HEK293T (cell line): ENCODE results near the gene TSG101.

Source experiments
- BHLHE40 ChIP-seq: fragments of 450-650 bp; IDR thresholded peaks from 2 replicates; pipeline ENCODE4 v1.6.1; 2016; ENCODE audit warnings: mild to moderate bottlenecking, moderate library complexity, borderline replicate concordance
- FOXK2 ChIP-seq: fragments of 450-650 bp; IDR thresholded peaks from 2 replicates; pipeline ENCODE4 v1.6.1; 2016; ENCODE audit warnings: mild to moderate bottlenecking
- FOXM1 ChIP-seq: fragments of 450-650 bp; IDR thresholded peaks from 2 replicates; pipeline ENCODE4 v1.6.1; 2017; ENCODE audit warnings: mild to moderate bottlenecking, borderline replicate concordance
- PKNOX1 ChIP-seq: fragments of 450-650 bp; IDR thresholded peaks from 2 replicates; pipeline ENCODE4 v1.6.1; 2016
- SP1 ChIP-seq: fragments of 450-650 bp; IDR thresholded peaks from 2 replicates; pipeline ENCODE4 v1.6.1; 2017

DNA sequence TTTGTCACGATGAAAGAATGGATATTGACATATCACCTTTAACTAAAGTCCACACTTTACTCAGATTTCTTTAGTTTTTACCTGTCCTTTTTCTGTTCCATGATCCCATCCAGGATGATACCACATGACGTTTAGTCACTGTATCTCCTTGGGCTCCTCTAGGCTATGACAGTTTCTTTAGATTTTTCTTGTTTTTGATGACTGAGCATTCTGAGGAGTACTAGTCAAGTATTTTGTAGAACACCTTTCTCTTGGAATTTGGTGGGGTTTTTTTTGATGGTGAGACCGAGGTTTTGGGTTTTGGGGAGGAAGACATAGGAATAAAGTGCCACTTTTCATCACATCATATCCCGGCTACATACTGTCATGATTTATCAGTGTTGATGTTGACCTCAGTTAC, 67.1 kb downstream of the TSG101 start:
- TF ChIP-seq FOXM1 (no peak), PKNOX1 (no peak), FOXK2 (no peak), BHLHE40 (no peak), SP1 (no peak)
